Neural crest cell (in vitro differentiated cells): ENCODE data around the gene CD52. TPM values are rescaled to one million over a fixed set of nuclear protein-coding genes. Genes with fewer than 3 reads are reported as not detected.
A peak's percentile ranks its signal among the peaks of the same experiment; 100 is the strongest.

Source experiments
- DNase-seq: peaks from one replicate; pipeline ENCODE4 v3.0.0; 2021; ENCODE audit warnings: low read depth, mixed read lengths, low spot score
- H3K27ac Mint-ChIP-seq: one replicate; pipeline ENCODE4 v1.8.0; 2021; ENCODE audit warnings: mild to moderate bottlenecking, mixed read lengths; ENCODE audit not compliant: unreplicated experiment
- H3K27me3 Mint-ChIP-seq: 2 replicates; pipeline ENCODE4 v1.8.0; 2021; ENCODE audit warnings: low read depth, mild to moderate bottlenecking, mixed read lengths
- H3K36me3 Mint-ChIP-seq: 2 replicates; pipeline ENCODE4 v1.8.0; 2021; ENCODE audit warnings: low read depth, mild to moderate bottlenecking, mixed read lengths
- H3K4me1 Mint-ChIP-seq: 2 replicates; pipeline ENCODE4 v1.8.0; 2021; ENCODE audit warnings: mixed read lengths
- H3K4me3 Mint-ChIP-seq: one replicate; pipeline ENCODE4 v1.8.0; 2021; ENCODE audit warnings: mild to moderate bottlenecking, mixed read lengths
- H3K9me3 Mint-ChIP-seq: 2 replicates; pipeline ENCODE4 v1.8.0; 2021; ENCODE audit warnings: mixed read lengths
- total RNA-seq: library from RNA; stranded (reverse); gene quantifications from 2 replicates; pipeline ENCODE4 v1.2.1, GENCODE V29; 2021
- TF ChIP-seq, protein P1 (sequence below): fragments of 200-600 bp; sonication (generic); conservative IDR thresholded peaks from 2 replicates; pipeline ENCODE4 v1.5.0; 2021; ENCODE audit warnings: antibody characterized with exemption, mild to moderate bottlenecking

Gene CD52
- total RNA-seq, 1 donor from 2014 or later, result not detected

DNA sequence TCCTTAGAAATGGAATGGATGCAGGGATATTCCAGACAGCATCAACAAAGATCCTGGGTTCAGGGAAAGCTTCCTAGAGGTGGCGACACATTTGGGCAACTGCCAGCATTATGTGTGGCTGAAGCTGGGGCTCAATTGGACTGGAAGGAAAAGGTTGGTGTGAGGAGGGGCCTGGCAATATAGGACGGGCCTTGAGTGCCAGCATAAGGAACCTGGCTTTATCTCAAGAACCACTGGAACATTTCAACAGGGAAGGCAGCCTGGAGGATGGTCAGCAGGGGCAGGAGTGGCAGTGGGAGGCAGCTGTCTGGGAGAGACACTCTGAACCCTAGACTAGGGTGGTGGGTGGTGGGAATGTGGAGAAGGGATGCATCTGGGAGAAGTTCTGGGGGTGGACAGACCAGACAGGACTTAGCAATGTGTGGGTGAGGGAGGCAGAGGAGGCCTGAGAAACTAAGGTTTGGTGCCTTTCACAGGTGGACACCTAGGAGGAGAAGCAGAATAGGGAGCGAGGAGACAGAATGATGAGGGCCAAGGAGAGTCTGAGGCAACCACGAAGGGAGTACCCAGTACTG lies 34.4 kb upstream of the CD52 start:
- H3K27ac Mint-ChIP-seq, result no peak overlapping the region
- TF ChIP-seq, protein P1, sequence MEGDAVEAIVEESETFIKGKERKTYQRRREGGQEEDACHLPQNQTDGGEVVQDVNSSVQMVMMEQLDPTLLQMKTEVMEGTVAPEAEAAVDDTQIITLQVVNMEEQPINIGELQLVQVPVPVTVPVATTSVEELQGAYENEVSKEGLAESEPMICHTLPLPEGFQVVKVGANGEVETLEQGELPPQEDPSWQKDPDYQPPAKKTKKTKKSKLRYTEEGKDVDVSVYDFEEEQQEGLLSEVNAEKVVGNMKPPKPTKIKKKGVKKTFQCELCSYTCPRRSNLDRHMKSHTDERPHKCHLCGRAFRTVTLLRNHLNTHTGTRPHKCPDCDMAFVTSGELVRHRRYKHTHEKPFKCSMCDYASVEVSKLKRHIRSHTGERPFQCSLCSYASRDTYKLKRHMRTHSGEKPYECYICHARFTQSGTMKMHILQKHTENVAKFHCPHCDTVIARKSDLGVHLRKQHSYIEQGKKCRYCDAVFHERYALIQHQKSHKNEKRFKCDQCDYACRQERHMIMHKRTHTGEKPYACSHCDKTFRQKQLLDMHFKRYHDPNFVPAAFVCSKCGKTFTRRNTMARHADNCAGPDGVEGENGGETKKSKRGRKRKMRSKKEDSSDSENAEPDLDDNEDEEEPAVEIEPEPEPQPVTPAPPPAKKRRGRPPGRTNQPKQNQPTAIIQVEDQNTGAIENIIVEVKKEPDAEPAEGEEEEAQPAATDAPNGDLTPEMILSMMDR, result no peak
- no peak for DNase-seq
- H3K9me3 Mint-ChIP-seq, result no peaks in the 10 kb centered on the region
- H3K36me3 Mint-ChIP-seq, result peaks cover 6% of the 10 kb centered on the region
- H3K27me3 Mint-ChIP-seq, result peaks cover 5% of the 10 kb centered on the region
- peak overlapping the region; percentile 55 for H3K4me3 Mint-ChIP-seq
- peaks cover 62% of the 10 kb centered on the region for H3K4me1 Mint-ChIP-seq

DNA sequence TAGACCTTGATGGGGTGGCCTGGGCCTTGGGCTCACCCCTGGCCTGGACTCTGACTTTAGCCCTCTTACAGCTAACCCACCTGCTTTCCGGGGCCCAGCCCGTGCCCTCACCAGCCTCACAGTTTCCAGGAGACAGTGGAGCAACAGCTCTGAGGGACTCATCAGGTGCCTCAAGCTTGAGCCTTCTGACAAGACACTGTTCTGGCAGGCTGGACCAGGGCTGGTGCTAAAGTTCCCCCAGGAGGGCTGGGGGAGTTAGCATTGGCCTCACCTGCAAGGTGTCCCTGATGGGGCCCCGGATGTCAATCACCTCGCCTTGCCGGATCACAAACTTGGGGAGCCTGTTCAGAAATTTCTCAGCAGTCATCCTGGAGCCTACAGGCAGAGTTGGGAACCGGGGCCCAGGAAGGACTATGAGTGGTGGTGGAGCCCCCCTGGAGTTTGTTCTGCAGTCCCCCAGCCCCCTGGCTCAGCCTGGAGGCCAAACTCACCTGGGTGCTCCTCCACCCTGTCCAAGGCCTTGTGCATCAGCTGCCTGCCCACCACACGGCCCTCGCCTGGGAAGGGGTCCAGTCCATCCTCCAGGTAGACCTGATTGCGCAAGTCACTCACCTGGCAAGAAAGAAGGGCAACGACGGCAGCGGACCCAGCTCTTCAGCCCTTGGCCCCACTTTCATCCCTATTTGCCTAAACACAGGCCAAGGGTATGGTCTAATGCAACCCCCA lies 33.7 kb upstream of the CD52 start:
- peaks cover 63% of the 10 kb centered on the region for H3K4me1 Mint-ChIP-seq
- DNase-seq, result no peak
- no peak overlapping the region for H3K27ac Mint-ChIP-seq
- H3K9me3 Mint-ChIP-seq, result no peaks in the 10 kb centered on the region
- H3K27me3 Mint-ChIP-seq, result peaks cover 5% of the 10 kb centered on the region
- TF ChIP-seq, protein P1, result no peak
- peaks cover 4% of the 10 kb centered on the region for H3K36me3 Mint-ChIP-seq
- peak overlapping the region; percentile 78 for H3K4me3 Mint-ChIP-seq

DNA sequence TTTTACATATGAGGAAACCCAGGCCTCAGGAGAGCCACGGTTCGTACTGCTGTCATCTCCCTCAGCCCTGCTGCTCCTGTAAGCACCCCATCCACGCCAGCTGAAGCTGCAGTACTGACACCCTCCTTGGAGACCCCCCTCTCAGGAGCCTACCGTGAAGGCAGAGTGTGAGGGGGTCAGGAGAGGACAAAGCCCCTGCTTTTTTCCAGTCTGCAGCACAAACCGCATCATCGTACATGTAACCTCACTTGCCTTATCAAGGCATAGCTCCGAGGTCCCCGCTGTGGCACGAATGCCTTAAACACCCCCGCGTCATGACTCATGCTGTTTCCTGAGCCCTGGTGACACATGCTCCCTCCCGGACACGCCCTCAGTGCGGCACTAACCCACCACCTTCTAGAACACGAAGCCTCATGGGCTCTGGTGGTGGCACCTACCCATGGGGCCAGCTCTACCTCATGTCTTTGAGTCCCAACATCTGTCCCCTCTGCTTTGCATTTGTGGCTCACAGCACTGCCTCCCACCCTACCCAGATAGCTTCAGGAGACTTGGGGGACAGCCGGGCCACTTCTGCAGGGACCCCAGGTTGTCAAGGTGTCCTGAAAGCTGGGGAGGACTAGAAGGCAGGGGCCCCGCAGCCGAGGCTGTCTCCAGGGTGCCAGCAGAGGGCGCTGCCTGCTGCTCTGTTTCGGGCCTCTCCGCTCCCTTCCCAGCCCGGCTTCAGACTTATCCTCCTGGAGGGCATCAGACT lies 33.0 kb upstream of the CD52 start:
- Mint-ChIP-seq H3K36me3 (peaks cover 4% of the 10 kb centered on the region), H3K27ac (peak overlapping the region; percentile 92), H3K4me3 (peak overlapping the region; percentile 78), H3K4me1 (peaks cover 61% of the 10 kb centered on the region), H3K27me3 (peaks cover 5% of the 10 kb centered on the region), H3K9me3 (no peaks in the 10 kb centered on the region)
- TF ChIP-seq, protein P1, result peak; percentile 84
- peak; percentile 76 for DNase-seq

DNA sequence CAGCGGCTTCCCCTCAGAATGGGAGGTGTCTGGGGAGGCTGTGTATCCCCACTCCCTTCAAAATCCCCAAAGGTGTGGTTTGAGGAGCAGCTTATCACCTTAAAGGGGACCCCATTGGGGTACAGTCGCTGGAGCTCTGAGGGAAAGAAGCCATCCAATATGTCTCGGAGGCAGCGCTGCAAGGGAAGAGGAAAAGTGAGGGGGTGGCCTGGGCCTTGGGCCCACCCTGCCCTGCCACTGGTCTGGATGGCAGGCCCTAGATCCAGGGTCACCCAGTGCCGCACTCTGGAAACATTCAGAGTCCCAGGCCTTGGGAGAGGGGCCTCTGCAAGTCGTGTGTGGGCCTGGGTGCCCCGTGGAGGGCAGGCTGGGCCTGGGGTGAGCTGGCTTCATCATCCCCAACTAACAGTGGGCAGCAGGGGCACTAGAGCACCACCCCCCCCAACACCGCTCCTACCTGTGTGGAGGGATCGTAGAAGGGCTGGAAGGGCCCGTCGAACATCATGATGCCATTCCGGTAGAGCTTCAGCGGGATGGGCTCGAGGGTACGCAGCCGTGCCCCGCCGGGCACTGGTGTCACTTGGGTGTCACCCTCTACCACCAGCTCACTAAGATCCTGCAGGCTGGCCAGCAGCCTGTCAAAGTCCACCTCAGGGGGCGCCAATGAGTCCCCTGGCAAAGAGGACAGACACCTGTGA lies 32.2 kb upstream of the CD52 start:
- Mint-ChIP-seq H3K9me3 (no peaks in the 10 kb centered on the region), H3K4me3 (peak overlapping the region; percentile 78), H3K4me1 (peaks cover 66% of the 10 kb centered on the region), H3K36me3 (peaks cover 4% of the 10 kb centered on the region), H3K27ac (no peak overlapping the region), H3K27me3 (peaks cover 5% of the 10 kb centered on the region)
- DNase-seq, result peak; percentile 56
- TF ChIP-seq, protein P1, result peak; percentile 55

DNA sequence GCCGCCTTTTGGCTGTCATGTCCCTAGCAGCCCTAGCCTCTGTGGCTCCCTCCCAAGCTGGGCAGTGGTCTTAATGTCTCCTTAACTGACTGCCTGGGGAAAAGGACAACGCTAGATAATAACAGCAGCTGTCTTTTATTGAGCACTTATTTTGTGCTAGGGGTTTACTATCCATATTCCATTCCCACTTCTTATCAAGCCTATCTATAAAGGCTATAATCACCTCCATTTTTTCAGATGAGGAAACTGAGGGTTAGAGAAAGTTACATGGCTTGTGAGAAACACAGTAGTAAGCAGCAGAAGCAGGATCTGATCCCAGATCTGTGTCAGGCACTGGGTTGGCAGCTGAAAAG lies 31.7 kb upstream of the CD52 start:
- no peak for DNase-seq
- Mint-ChIP-seq H3K9me3 (no peaks in the 10 kb centered on the region), H3K4me3 (peak overlapping the region; percentile 19), H3K27me3 (peaks cover 4% of the 10 kb centered on the region), H3K27ac (no peak overlapping the region), H3K36me3 (peaks cover 2% of the 10 kb centered on the region), H3K4me1 (peaks cover 67% of the 10 kb centered on the region)
- TF ChIP-seq, protein P1, result no peak
